LHCN-M2 (cell line): ENCODE results near the gene RASA2. TPM values are rescaled to one million over a fixed set of nuclear protein-coding genes. Genes with fewer than 3 reads are reported as not detected.

Source experiments
- DNase-seq: peaks from one replicate; pipeline ENCODE4 v3.0.0-alpha.2; 2012; ENCODE audit warnings: low read depth
- total RNA-seq: library from RNA; depleted of rRNA; stranded (reverse); fragments of >200 nt; gene quantifications from 2 replicates; pipeline ENCODE4 v1.2.3, GENCODE V29; 2014; rRNA removed

RASA2 gene
- total RNA-seq, 1 experiment from 2014 or later, result 11.3 TPM

DNA sequence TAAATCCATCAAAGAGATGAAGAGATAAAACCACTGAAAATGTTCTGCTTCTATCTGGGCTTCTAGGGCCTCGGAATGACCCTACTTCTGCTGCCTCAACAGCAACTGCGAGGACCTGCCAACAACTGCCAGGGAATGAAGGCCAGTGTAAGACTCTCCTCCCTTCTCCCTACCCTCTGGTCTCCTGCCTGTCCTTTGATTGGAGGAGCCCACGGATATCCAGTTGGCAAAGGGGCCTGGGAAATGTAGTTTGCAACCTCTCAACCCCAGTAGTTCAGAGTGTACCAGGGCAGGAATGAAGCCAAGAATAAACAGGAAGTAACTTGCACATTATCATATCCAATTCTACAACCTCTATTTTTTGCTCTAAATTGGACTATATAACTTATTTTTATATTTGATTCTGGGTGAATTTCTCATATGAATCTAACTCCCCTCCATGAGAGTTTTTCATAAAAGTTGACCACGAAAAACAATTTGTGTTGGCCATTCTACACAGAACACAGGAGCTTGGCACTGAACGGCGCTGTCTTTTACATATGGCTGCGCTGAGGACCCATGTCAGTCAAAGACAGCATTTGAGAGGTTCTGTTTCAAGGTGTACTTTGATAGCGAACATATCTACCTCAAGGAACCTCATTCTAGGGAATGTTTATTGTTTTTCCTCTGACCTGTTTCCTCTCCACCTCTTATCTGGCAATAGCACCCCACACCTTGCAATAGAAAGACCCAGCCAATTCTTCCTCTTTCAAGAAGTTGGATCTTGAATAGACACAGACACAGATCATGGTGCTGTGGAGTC lies 160.1 kb downstream of the RASA2 start:
- DNase-seq, result peak; percentile 75

DNA sequence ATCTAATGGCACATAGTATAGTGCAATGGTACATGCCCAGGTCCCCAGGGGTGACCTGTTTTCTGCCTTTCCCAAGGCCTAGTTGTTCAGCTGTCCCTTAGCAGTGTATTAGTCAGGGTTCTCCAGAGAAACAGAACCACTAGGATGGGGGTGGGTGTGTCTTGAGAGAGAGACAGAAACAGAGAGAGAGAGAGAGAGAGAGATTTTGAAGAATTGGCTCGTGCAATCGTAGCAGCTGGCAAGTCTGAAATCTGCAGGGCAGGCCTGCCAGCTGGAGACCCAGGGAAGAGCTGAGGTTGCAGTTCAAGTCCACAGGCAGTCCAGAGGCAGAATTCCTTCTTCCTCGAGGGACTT lies 160.7 kb downstream of the RASA2 start:
- DNase-seq, result peak; percentile 66

- DNase-seq, result no peak
These were observed 161.5 kb downstream of the RASA2 start for GRCh38 chr3:141648055-141648910.

- no peak for DNase-seq
These were observed 163.0 kb downstream of the RASA2 start for GRCh38 chr3:141649871-141650270.

DNA sequence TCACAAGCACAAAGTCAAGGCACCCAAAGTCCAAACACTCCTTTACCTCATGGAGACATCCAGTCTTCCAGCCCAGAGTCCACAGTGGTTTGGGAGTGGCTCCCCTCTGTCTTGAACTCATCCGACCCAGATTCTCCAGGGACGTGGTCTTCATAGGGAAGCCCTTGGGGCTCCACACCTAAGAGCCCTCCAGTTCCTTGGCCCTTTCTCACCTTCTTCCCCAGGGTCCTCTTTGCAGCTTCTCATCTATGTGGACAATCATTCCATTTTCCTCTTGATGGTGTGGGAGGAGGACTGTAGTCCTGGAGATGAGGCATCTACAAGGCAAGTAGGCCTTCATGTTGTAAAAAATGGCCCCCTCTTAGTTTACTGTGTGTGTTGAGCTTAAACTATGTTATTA lies 164.0 kb downstream of the RASA2 start:
- no peak for DNase-seq

DNA sequence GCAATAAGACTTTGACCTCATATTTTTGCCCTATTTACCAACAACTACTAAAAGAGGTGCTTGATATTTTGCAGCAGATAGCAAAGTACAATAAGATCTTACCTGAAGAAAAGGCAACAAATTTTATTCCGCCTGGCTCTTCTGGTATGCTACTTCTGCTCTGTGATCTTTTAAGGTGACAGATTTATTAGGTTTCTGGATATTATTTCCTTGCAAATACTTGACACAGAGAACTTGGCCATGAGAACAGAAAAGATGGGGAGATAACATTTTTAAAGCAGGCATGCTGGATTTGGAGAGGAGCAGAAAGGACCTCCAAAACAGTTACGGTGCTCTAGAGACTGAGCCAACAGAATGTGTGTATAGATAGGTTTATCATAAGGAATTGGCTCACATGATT lies 164.6 kb downstream of the RASA2 start:
- no peak for DNase-seq

DNA sequence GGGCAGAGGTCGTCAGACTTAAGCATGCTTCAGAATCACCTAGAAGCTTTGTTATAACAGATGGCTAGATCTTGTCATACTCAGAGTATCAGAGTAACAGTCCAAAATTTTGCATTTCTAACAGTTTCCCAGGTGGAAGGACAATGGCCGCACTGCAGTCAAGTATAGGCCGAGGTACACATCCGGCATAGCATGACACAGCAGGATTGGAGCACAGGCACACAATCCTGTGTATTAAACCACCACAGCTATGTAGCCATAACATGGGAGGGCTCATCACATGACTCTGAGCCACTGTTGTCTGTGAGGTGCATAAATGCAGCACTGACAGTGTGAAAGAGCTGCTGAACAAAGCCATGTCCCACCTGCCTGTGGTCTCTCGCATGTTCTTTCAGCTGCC lies 165.5 kb downstream of the RASA2 start:
- DNase-seq, result no peak

DNA sequence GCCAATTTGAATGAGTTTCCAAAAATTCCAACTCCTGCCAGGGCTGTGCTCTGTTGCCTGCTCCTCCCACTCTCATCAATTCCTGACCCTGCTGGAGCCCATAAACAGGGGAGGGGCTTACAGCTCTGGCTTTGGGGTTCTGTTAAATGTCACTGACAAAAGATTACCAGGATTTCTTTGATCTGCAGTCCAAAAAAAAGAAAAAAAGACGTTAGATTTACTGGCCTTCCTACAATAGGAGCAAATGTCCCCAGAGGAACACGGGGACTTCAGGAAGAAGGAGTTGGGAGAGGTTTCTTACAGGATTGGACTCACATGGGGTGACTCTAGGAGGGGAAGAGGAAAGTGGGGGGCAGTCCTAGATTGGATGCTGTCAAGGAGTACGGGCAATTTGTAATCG lies 167.0 kb downstream of the RASA2 start:
- DNase-seq, result no peak

- no peak for DNase-seq
These were observed 169.0 kb downstream of the RASA2 start for GRCh38 chr3:141655801-141656200.

DNA sequence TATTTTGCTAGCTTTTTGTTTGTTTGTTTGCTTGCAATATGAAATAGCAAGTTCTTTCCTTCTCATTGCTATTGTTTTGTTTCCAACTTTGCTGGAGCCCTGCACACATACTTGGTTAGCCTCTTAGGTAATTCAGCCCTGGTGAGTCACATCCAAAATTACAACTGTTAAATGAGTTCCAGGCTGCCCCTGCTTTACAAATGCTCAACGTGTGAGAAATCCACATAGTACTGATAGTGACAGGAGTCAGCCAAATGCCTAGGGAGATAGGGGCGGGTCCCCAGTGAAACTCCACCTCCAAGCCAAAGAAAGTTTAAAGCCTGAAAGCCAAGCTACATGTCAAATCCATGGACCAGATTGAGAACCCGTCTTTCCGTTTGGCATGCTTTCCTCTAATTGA lies 169.9 kb downstream of the RASA2 start:
- peak; percentile 34 for DNase-seq

- no peak for DNase-seq
These were observed 170.7 kb downstream of the RASA2 start for GRCh38 chr3:141657516-141657915.

DNA sequence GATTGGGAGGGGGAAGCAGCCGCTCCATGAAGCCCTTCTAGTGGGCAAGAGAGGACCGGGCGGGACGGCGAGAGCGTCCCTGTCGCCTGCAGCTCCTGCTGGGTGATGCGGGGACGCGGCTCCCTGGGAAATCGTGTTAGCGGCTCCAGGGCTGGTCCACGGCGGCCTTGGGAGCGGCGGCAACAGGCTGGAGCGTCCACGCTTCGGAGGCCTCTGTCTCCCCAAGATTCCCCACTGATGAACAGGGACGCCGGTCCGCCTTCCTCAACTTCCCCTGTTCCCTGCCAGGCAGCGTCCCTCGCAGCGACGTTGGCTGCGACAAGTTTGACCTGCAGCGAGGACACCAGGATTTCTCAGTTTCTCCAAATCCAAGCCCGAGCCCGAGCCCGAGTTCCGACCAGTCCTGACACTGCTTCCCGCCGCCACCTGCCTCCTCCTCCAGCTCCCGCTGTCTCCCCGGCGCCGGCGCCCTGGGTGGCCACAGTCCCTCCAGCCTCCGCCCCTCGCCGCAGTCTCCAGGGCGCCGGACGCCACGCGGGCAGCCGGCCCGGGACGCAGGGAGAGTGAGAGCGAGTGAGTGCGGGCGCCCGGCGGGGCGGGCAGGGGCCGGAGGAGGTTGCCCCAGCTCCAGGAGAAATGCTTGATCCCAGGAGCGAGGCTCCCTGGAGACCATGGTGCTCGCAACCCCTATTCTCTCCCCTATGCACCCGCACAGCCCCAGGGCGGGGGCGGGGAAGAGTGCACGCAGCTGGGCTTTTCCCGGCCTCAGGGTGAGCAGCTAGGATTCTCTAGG lies 173.2 kb downstream of the RASA2 start:
- peak; percentile 32 for DNase-seq

DNA sequence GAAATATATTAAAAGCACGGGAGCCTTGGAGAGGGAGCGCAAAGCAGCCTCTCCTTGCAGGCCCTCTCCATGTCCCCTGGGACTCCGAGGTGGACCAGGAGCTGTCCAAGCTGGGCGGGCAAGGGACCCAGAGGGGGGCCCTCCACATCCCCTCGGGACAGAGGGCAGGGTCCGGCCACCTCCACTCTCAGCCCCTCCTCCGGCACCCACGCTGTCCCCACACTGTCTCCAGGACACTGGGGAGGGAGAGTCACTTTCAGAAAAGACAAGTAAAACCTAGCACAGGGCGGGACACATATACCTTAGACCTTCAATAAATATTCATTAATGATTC lies 173.8 kb downstream of the RASA2 start:
- DNase-seq, result no peak

GRCh38 chr3:141661229-141662196 lies 174.7 kb downstream of the RASA2 start:
- no peak for DNase-seq

GRCh38 chr3:141663993-141664392 lies 177.2 kb downstream of the RASA2 start:
- DNase-seq, result no peak

Other genes with a start within 250 kb of the RASA2 start
- 153 and 164 TPM in 2 replicates for gene ZBTB38, start 118.5 kb upstream of the RASA2 start, total RNA-seq